Kidney capillary endothelial cell (primary cell): Measurements from ENCODE around the gene TSC1.

Source experiments
- DNase-seq: peaks from one replicate; pipeline ENCODE4 v3.0.0-alpha.2; 2018; ENCODE audit warnings: low spot score

The TSC1 gene

DNA sequence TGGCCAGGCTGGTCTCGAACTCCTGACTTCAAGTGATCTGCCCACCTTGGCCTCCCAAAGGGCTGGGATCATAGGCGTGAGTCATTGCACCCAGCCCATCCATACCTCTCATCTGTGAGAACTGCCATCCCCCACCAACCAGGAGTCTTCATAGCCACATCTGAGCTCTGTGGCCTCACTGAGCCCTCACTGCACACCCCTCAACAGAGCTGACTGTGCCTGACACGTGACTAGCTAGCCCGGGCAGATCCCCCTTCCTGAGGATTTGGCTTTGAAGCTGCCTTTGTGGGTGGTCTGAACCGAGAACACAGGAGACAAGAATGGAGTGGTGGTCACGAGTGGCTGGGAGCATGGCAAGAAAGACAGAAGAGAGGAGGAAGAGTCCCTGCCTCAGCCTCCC, 81.9 kb downstream of the TSC1 start:
- no peak for DNase-seq

- DNase-seq = no peak
These were observed 82.8 kb downstream of the TSC1 start for GRCh38 chr9:132861666-132862065.

- no peak for DNase-seq
These were observed 85.7 kb downstream of the TSC1 start for GRCh38 chr9:132858751-132859150.

GRCh38 chr9:132857616-132858342, 86.6 kb downstream of the TSC1 start:
- no peak for DNase-seq

- no peak for DNase-seq
These were observed 87.4 kb downstream of the TSC1 start for GRCh38 chr9:132857031-132857430.

DNA sequence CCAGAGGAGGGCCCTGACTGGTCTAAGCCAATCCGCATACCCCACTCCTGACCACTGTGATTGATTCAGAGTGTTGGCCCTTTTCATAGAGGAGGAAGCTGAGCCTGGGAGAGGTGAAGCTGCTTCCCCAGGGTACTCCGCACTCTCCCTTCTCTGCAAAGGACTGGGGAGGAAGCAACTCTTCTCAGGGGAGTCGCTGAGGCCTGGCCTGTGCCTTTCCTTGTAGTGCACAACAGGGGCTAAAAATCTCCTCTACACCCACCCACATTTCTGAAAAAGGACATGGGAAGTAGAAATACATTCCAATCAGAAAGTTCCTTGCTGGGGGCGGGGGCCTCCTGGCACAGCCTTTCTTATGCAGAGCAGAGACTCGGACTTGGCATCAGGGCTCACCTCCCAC, 88.5 kb downstream of the TSC1 start:
- no peak for DNase-seq

DNA sequence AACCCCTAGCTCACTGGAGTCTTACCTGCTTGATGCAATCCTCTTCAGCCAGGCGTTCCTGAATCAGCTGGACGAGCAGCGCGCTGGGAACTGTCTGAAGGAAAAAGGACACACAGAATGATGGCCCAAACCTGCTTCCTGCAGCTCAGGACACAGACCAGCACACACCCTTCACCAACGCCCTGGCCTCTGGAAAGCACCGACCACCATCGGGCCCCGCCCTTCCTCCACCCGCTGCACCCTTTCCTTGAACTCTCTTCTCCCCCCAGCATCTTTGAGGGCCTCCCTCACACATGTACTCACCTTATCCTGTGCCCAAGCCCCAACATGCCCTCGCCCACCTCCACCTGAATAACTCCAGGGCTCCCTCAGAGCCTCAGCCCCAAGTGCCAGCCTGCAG, 89.6 kb downstream of the TSC1 start:
- DNase-seq = no peak

DNA sequence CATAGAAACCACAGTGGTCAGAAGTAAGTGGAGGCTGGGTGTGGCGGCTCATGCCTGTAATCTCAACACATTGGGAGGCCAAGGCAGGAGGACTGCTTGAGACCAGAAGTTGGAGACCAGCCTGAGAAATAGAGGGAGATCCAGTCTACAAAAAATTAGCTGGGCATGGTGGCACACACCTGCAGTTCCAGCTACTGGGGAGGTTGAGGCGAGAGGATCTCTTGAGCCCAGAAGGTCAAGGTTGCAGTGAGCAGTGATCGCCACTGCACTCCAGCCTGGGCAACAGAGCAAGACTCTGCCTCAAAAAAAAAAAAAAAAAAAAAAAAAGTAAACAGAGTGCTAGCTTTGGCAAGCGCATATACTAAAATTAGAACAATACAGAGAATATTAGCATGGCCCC, 90.9 kb downstream of the TSC1 start:
- DNase-seq = no peak

- DNase-seq = no peak
These were observed 95.2 kb downstream of the TSC1 start for GRCh38 chr9:132849185-132849706.

DNA sequence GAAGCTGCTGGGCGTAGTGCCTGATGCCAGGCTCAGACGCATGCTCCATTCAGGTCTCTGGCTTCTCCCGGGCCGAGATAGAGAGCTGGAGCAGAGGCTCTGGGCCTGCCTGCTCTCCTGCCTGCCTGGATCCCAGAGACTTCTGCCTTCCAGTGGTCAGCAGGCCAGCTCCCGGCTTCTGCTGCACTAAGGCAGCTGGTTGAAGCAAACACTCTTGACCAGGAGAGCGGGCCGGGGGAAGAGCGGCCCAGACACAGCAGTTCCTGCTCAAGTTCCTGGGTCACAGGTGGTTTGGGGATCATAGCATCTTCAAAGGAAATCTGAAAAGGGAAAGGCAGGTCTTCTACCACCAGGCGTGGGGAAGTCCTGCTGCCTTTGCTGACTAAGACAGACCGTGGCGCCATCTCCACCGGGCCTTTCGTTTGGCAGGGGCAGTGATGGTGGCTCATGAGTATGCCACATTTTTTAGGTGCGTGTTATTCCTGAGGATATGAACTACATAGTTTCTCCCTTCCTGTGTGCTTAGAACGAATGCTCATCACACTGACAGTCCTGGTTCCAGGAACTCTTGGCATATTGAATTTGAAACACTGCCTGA, 97.4 kb downstream of the TSC1 start:
- no peak for DNase-seq

- DNase-seq = no peak
These were observed 98.1 kb downstream of the TSC1 start for GRCh38 chr9:132846109-132846917.

DNA sequence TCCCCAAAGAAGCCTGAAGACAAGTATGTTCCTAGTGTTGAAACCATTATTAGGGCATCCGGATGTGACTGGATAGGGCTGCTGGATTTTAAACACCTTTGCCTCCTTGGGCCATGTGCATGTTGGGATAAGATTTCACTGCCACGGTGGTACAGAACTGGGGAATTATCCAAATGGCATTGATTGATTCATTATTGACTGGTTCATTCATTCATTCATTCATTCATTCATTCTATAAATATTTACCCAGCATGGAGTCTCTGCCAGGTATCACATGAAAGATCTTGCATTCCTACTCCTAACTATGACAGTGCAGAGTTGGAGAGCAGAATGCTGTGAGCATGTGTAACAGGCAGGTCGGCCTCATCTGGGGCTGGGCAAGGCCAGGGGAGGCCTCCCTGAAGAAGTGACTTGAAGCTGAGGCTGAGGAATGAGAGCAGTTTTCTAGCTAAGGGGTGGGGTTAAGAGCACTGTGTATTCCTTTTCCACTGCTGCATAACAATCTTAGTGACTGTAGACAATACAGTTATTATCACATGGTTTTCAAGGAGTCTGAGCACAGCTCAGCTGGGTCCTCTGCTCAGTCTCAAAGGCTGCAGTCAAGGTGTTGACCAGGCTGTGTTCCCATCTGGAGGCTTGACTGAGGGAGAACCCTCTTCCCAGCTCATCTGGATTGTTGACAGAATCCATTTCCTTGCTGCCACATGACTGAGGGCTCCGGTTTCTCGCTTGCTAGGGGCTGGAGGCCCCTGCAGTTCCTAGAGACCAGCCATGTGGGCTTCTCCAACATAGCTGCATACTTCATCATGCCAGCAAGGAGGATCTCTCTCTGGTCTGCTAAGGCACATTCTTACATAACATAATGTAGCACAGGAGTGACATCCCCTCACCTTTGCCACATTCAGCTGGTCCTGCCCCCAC, 102.0 kb downstream of the TSC1 start:
- no peak for DNase-seq
